Mesendoderm (in vitro differentiated cells): ENCODE data around the gene HCFC2. TPM values are rescaled to one million over a fixed set of nuclear protein-coding genes. Genes with fewer than 3 reads are reported as not detected.

ENCODE experiments used
- DNase-seq: peaks from one replicate; pipeline ENCODE4 v3.0.0; 2013
- H2AK5ac ChIP-seq: 2 replicates; pipeline ENCODE4 v1.6.1; 2013; ENCODE audit warnings: low read length, inconsistent platforms
- H2BK120ac ChIP-seq: 2 replicates; pipeline ENCODE4 v1.6.1; 2013; ENCODE audit warnings: low read depth, mild to moderate bottlenecking, low read length, moderate library complexity, mixed read lengths
- H2BK15ac ChIP-seq: replicated peaks from 2 replicates; pipeline ENCODE4 v1.6.1; 2013; ENCODE audit warnings: low read depth, mild to moderate bottlenecking, moderate library complexity
- H2BK5ac ChIP-seq: 2 replicates; pipeline ENCODE4 v1.6.1; 2013; ENCODE audit warnings: low read length, inconsistent platforms
- H3K18ac ChIP-seq: 2 replicates; pipeline ENCODE4 v1.6.1; 2013; ENCODE audit warnings: mild to moderate bottlenecking, low read length, mixed read lengths
- H3K23ac ChIP-seq: one replicate; pipeline ENCODE4 v1.6.1; 2013; ENCODE audit warnings: low read length
- H3K27ac ChIP-seq: 2 replicates; pipeline ENCODE4 v1.5.1; 2013; ENCODE audit warnings: low read depth, mild to moderate bottlenecking, inconsistent platforms, low read length, moderate library complexity
- H3K27me3 ChIP-seq: 2 replicates; pipeline ENCODE4 v1.6.1; 2013; ENCODE audit warnings: low read length, control low read depth, mild to moderate bottlenecking, inconsistent platforms; ENCODE audit not compliant: insufficient read depth, poor library complexity
- H3K36me3 ChIP-seq: 2 replicates; pipeline ENCODE4 v1.6.1; 2013; ENCODE audit warnings: low read length, inconsistent platforms; ENCODE audit not compliant: control insufficient read depth, insufficient read depth
- H3K4ac ChIP-seq: one replicate; pipeline ENCODE4 v1.6.1; 2013; ENCODE audit warnings: low read depth, mild to moderate bottlenecking, low read length, moderate library complexity
- H3K4me1 ChIP-seq: 2 replicates; pipeline ENCODE4 v1.6.1; 2013; ENCODE audit warnings: low read depth, low read length, inconsistent platforms; ENCODE audit not compliant: control insufficient read depth
- H3K4me2 ChIP-seq: 2 replicates; pipeline ENCODE4 v1.6.1; 2013; ENCODE audit warnings: low read length
- H3K4me3 ChIP-seq: 2 replicates; pipeline ENCODE4 v1.5.1; 2013; ENCODE audit warnings: mild to moderate bottlenecking, low read length
- H3K56ac ChIP-seq: one replicate; pipeline ENCODE4 v1.6.1; 2013; ENCODE audit warnings: low read length
- H3K79me1 ChIP-seq: 2 replicates; pipeline ENCODE4 v1.6.1; 2013; ENCODE audit warnings: low read length, inconsistent platforms
- H3K79me2 ChIP-seq: 2 replicates; pipeline ENCODE4 v1.6.1; 2013; ENCODE audit warnings: mild to moderate bottlenecking, low read length; ENCODE audit not compliant: control insufficient read depth, insufficient read depth
- H3K9ac ChIP-seq: 2 replicates; pipeline ENCODE4 v1.6.1; 2013; ENCODE audit warnings: low read length, inconsistent platforms
- H4K5ac ChIP-seq: one replicate; pipeline ENCODE4 v1.6.1; 2013; ENCODE audit warnings: low read length
- H4K8ac ChIP-seq: one replicate; pipeline ENCODE4 v1.6.1; 2013; ENCODE audit warnings: low read depth, mild to moderate bottlenecking, control low read depth, low read length, moderate library complexity
- WGBS: extraction: QIAGEN DNeasy Blood & Tissue Kit; methylation state at CpG from one replicate; pipeline ENCODE4 v1.1.7; 2013; ENCODE audit warnings: low lambda C conversion rate, missing lambda C conversion rate; ENCODE audit not compliant: insufficient coverage; ENCODE audit errors: extremely low coverage; 5-methylcytosine and 5-hydroxymethylcytosine counted together
- small RNA-seq: library from polyadenylated mRNA; stranded (forward); fragments of <200 nt; extraction: miRNeasy Mini kit (QIAGEN cat#:217004); gene quantifications from one replicate; pipeline ENCODE3, GENCODE V24; 2013; ENCODE audit not compliant: insufficient read depth

HCFC2 gene

DNA sequence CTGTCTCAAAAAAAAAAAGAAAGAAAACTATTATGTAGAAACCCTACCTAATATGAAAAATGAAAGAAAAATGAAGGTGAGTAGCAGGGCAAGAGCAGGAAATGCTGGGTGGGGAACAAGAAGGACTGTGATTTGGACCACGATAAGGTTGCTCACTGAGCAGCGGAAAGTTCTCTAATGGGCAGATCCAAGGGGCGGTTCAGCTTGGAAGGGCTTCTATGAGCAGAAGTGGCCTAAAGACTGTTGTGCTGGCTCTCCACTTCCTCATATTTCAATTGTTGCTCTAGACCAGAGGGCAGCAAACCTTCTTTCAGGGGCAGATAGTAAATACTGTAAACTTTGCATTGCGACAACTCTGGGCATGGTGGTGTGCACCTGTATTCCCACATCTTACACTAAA lies 90.0 kb downstream of the HCFC2 start:
- no peak overlapping the region for H4K5ac ChIP-seq
- H3K18ac ChIP-seq: no peak overlapping the region
- no peaks in the 10 kb centered on the region for H3K79me2 ChIP-seq
- H3K27me3 ChIP-seq: no peaks in the 10 kb centered on the region
- no peak overlapping the region for H3K4ac ChIP-seq
- no peak overlapping the region for H3K4me2 ChIP-seq
- no peaks in the 10 kb centered on the region for H3K36me3 ChIP-seq
- H3K9ac ChIP-seq: no peak overlapping the region
- WGBS: no CpG with 5 or more reads among the region's 4 CpGs
- no peak overlapping the region for H2BK120ac ChIP-seq
- H3K23ac ChIP-seq: no peak overlapping the region
- H2BK5ac ChIP-seq: no peak overlapping the region
- no peak overlapping the region for H2BK15ac ChIP-seq
- no peak overlapping the region for H3K27ac ChIP-seq
- H4K8ac ChIP-seq: no peak overlapping the region
- no peak overlapping the region for H3K56ac ChIP-seq
- no peak overlapping the region for H2AK5ac ChIP-seq
- no peak overlapping the region for H3K4me3 ChIP-seq
- no peak for DNase-seq
- H3K79me1 ChIP-seq: no peaks in the 10 kb centered on the region
- no peaks in the 10 kb centered on the region for H3K4me1 ChIP-seq

DNA sequence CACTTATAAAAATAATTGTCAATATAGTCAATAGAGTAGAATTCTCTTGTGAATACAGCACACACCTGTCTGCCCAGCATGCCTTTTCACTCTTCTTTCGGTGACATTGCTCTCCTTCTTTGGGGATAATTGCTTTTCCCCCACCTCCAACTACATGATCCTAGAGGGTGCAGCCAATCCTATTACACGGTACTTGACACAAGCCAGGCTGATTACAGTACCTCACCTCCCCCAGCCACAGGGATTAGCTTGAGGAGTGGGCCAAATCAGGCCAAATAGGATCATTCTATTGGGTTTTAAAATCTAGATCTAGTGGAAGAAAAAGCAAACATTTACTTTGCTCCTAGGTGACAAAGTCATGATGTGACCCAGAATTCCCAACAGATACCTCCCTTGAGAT lies 90.5 kb downstream of the HCFC2 start:
- Histone ChIP-seq H2BK120ac (no peak overlapping the region), H3K27ac (no peak overlapping the region), H4K5ac (no peak overlapping the region), H3K27me3 (no peaks in the 10 kb centered on the region), H3K36me3 (no peaks in the 10 kb centered on the region), H3K56ac (no peak overlapping the region), H3K23ac (no peak overlapping the region), H2BK15ac (no peak overlapping the region), H3K79me1 (no peaks in the 10 kb centered on the region), H3K9ac (no peak overlapping the region), H3K18ac (no peak overlapping the region), H3K4me1 (no peaks in the 10 kb centered on the region), H3K4me2 (no peak overlapping the region), H3K4ac (no peak overlapping the region), H2AK5ac (no peak overlapping the region), H4K8ac (no peak overlapping the region), H3K4me3 (no peak overlapping the region), H3K79me2 (no peaks in the 10 kb centered on the region), H2BK5ac (no peak overlapping the region)
- no peak for DNase-seq
- no CpG with 5 or more reads among the region's 2 CpGs for WGBS

Small RNAs within 50 kb of the gene (small RNA-seq; reads per million reads assigned to genes)
- not detected for gene RNA5SP370
